Neural crest cell (in vitro differentiated cells): ENCODE measurements around the gene CRIP1. TPM values are rescaled to one million over a fixed set of nuclear protein-coding genes. Genes with fewer than 3 reads are reported as not detected.

Experiments used
- DNase-seq: peaks from one replicate; pipeline ENCODE4 v3.0.0; 2021; ENCODE audit warnings: low read depth, mixed read lengths, low spot score
- H3K27ac Mint-ChIP-seq: one replicate; pipeline ENCODE4 v1.8.0; 2021; ENCODE audit warnings: mild to moderate bottlenecking, mixed read lengths; ENCODE audit not compliant: unreplicated experiment
- H3K27me3 Mint-ChIP-seq: 2 replicates; pipeline ENCODE4 v1.8.0; 2021; ENCODE audit warnings: low read depth, mild to moderate bottlenecking, mixed read lengths
- H3K36me3 Mint-ChIP-seq: 2 replicates; pipeline ENCODE4 v1.8.0; 2021; ENCODE audit warnings: low read depth, mild to moderate bottlenecking, mixed read lengths
- H3K4me1 Mint-ChIP-seq: 2 replicates; pipeline ENCODE4 v1.8.0; 2021; ENCODE audit warnings: mixed read lengths
- H3K4me3 Mint-ChIP-seq: one replicate; pipeline ENCODE4 v1.8.0; 2021; ENCODE audit warnings: mild to moderate bottlenecking, mixed read lengths
- H3K9me3 Mint-ChIP-seq: 2 replicates; pipeline ENCODE4 v1.8.0; 2021; ENCODE audit warnings: mixed read lengths
- total RNA-seq: library from RNA; stranded (reverse); gene quantifications from 2 replicates; pipeline ENCODE4 v1.2.1, GENCODE V29; 2021
- TF ChIP-seq, protein P1 (sequence below): fragments of 200-600 bp; sonication (generic); conservative IDR thresholded peaks from 2 replicates; pipeline ENCODE4 v1.5.0; 2021; ENCODE audit warnings: antibody characterized with exemption, mild to moderate bottlenecking

CRIP1 gene
- total RNA-seq, 1 donor from 2014 or later: 4.8 TPM

DNA sequence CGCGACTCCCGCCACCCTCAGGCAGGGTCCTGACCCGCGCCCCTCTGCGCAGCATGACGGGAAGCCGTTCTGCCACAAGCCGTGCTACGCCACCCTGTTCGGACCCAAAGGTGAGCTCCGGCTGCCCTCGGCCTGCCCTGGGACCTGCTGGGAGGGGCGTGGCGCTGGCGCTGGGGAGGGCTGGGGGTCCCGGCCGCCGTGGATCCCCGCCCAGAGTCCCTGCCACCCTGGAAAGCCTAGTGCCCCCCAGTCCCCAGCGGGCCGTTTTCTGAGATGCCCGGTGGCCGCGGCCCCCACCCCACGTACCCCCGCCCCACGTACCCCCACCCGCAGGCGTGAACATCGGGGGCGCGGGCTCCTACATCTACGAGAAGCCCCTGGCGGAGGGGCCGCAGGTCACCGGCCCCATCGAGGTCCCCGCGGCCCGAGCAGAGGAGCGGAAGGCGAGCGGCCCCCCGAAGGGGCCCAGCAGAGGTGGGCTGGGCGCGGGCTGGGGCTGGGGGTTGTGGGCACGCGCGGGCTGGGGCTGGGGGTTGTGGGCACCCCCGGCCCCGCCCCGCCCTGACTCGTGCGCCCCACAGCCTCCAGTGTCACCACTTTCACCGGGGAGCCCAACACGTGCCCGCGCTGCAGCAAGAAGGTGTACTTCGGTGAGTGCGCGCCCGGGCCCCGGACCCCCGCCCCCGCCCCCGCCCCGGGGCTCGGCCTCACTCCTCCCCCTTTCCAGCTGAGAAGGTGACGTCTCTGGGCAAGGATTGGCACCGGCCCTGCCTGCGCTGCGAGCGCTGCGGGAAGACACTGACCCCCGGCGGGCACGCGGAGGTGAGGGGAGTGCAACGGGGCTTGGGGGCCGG is 8.1 kb upstream of the CRIP1 start:
- TF ChIP-seq, protein P1, sequence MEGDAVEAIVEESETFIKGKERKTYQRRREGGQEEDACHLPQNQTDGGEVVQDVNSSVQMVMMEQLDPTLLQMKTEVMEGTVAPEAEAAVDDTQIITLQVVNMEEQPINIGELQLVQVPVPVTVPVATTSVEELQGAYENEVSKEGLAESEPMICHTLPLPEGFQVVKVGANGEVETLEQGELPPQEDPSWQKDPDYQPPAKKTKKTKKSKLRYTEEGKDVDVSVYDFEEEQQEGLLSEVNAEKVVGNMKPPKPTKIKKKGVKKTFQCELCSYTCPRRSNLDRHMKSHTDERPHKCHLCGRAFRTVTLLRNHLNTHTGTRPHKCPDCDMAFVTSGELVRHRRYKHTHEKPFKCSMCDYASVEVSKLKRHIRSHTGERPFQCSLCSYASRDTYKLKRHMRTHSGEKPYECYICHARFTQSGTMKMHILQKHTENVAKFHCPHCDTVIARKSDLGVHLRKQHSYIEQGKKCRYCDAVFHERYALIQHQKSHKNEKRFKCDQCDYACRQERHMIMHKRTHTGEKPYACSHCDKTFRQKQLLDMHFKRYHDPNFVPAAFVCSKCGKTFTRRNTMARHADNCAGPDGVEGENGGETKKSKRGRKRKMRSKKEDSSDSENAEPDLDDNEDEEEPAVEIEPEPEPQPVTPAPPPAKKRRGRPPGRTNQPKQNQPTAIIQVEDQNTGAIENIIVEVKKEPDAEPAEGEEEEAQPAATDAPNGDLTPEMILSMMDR: no peak
- H3K9me3 Mint-ChIP-seq: no peaks in the 10 kb centered on the region
- no peak overlapping the region for H3K4me3 Mint-ChIP-seq
- H3K27ac Mint-ChIP-seq: no peak overlapping the region
- H3K27me3 Mint-ChIP-seq: peaks cover 38% of the 10 kb centered on the region
- peaks cover 16% of the 10 kb centered on the region for H3K4me1 Mint-ChIP-seq
- no peaks in the 10 kb centered on the region for H3K36me3 Mint-ChIP-seq
- no peak for DNase-seq

GRCh38 chr14:105479431-105480158 is 7.1 kb upstream of the CRIP1 start:
- Mint-ChIP-seq H3K36me3 (no peaks in the 10 kb centered on the region), H3K27me3 (peaks cover 43% of the 10 kb centered on the region), H3K9me3 (no peaks in the 10 kb centered on the region), H3K4me1 (peaks cover 20% of the 10 kb centered on the region), H3K27ac (no peak overlapping the region), H3K4me3 (peak overlapping the region; percentile 65)
- DNase-seq: no peak
- TF ChIP-seq, protein P1: no peak

GRCh38 chr14:105480199-105480746 is 6.4 kb upstream of the CRIP1 start:
- Mint-ChIP-seq H3K36me3 (no peaks in the 10 kb centered on the region), H3K4me1 (peaks cover 21% of the 10 kb centered on the region), H3K27me3 (peaks cover 48% of the 10 kb centered on the region), H3K9me3 (no peaks in the 10 kb centered on the region), H3K27ac (no peak overlapping the region), H3K4me3 (peak overlapping the region; percentile 84)
- DNase-seq: no peak
- TF ChIP-seq, protein P1: no peak

DNA sequence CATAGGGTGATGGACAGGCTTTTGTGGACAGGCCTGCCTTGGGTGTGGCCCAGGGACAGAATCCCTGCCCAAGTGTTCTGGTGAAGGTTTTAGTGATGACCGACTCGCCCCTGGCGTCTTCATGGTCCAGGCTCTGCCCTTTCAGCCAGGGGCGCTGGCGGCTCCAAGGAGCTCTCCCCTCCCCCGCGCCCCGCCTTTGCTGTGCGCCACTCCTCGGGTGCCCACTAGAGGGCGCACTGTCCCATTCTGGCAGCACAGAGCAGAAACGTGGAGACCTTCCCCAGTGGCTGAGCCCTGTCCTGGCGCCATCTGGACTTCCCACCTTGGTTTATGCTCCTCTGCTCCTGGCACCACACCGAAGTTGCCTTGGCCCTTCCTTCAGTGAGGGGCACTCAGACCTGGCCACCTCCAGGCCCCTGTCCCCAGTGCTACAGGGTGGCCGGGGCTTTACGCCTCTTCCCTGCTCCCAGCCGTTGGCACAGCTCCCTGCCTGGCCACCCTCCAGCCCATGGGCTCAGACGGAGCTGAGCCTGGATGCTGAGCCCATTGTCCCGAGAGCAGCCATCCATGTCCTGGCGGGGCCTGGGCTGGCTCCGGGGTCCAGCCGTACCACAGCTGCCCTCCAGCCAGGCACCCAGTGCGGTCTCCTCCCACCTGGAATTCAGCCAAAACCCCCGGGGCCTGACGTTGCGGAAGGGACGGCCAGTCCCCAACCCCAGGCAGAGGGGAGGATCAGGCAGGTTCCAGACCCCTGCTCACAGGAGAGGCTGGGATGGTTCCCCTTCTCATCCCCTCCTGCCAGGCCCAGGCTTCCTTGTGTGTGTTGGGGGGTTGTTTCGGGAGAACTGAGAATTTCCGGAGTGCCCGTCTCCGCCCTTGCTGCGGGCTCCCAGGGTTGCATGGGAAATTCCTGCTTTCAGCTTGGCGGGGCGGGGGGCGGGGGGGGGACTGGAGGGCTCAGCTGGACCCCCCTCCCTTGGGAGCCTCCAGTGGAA is 5.6 kb upstream of the CRIP1 start:
- TF ChIP-seq, protein P1: peak; percentile 99
- Mint-ChIP-seq H3K4me1 (peaks cover 21% of the 10 kb centered on the region), H3K27me3 (peaks cover 56% of the 10 kb centered on the region), H3K9me3 (no peaks in the 10 kb centered on the region), H3K4me3 (peak overlapping the region; percentile 84), H3K27ac (peak overlapping the region; percentile 84), H3K36me3 (no peaks in the 10 kb centered on the region)
- peak; percentile 99 for DNase-seq
